Muscle layer of colon (tissue), 2 donors: ENCODE data around the gene S100A16.
"Not testable (repeated sequence)": the region's sequence is repeated elsewhere in the genome, so short reads cannot be mapped to it uniquely, and the experiment has no call there.

Source experiments
- H3K27ac ChIP-seq: one replicate; pipeline ENCODE4 v1.7.0; 2013; ENCODE audit warnings: low read depth, mild to moderate bottlenecking, low read length, moderate library complexity
- H3K27me3 ChIP-seq, 2 donors: one replicate each; pipeline ENCODE4 v1.7.0; 2013; ENCODE audit warnings: low read length in 2 of 2, mild to moderate bottlenecking in 2 of 2; ENCODE audit not compliant: insufficient read depth in 2 of 2, control insufficient read depth in 1 of 2
- H3K36me3 ChIP-seq: one replicate; pipeline ENCODE4 v1.7.0; 2013; ENCODE audit warnings: mild to moderate bottlenecking, low read length; ENCODE audit not compliant: insufficient read depth
- H3K4me1 ChIP-seq: one replicate; pipeline ENCODE4 v1.7.0; 2013; ENCODE audit warnings: mild to moderate bottlenecking, low read length; ENCODE audit not compliant: insufficient read depth
- H3K4me3 ChIP-seq, 2 donors: one replicate each; pipeline ENCODE4 v1.7.0; 2013; ENCODE audit warnings: low read length in 2 of 2, low read depth in 1 of 2, mild to moderate bottlenecking in 1 of 2, moderate library complexity in 1 of 2
- H3K9ac ChIP-seq: one replicate; pipeline ENCODE4 v1.7.0; 2013; ENCODE audit warnings: low read length
- H3K9me3 ChIP-seq: one replicate; pipeline ENCODE4 v1.7.0; 2013; ENCODE audit warnings: mild to moderate bottlenecking, low read length
- donor health status: abdominal sarcoma.
- donor health status: Adenocarcinoma of cecum.

S100A16 gene

GRCh38 chr1:153582836-153583235, 30.1 kb downstream of the S100A16 start:
- not testable (repeated sequence) for H3K27me3 ChIP-seq, H3K9ac ChIP-seq, H3K36me3 ChIP-seq, H3K4me1 ChIP-seq, H3K27ac ChIP-seq, H3K4me3 ChIP-seq, H3K9me3 ChIP-seq

- H3K27ac ChIP-seq = no peak overlapping the region
- H3K4me1 ChIP-seq = no peaks in the 10 kb centered on the region
- H3K36me3 ChIP-seq = no peaks in the 10 kb centered on the region
Measured at GRCh38 chr1:153578936-153579335, 34.0 kb downstream of the S100A16 start.

GRCh38 chr1:153578490-153578889, 34.4 kb downstream of the S100A16 start:
- Histone ChIP-seq H3K27ac (no peak overlapping the region), H3K36me3 (no peaks in the 10 kb centered on the region), H3K9me3 (no peaks in the 10 kb centered on the region), H3K27me3 (no peaks in the 10 kb centered on the region), H3K4me3 (no peak overlapping the region), H3K9ac (no peak overlapping the region), H3K4me1 (no peaks in the 10 kb centered on the region)

More at GRCh38 chr1:153578936-153579335, 34.0 kb downstream of the S100A16 start:
- H3K9ac ChIP-seq = no peak overlapping the region
- no peak overlapping the region for H3K4me3 ChIP-seq
- no peaks in the 10 kb centered on the region for H3K27me3 ChIP-seq
- H3K9me3 ChIP-seq = no peaks in the 10 kb centered on the region

- Histone ChIP-seq H3K4me1 (peaks cover 5% of the 10 kb centered on the region), H3K27me3 (no peaks in the 10 kb centered on the region), H3K4me3 (no peak overlapping the region), H3K27ac (no peak overlapping the region), H3K36me3 (no peaks in the 10 kb centered on the region), H3K9ac (no peak overlapping the region), H3K9me3 (no peaks in the 10 kb centered on the region)
Measured at GRCh38 chr1:153577624-153578051, 35.3 kb downstream of the S100A16 start.

GRCh38 chr1:153577138-153577537, 35.8 kb downstream of the S100A16 start:
- Histone ChIP-seq H3K9me3 (no peaks in the 10 kb centered on the region), H3K4me3 (no peak overlapping the region), H3K27ac (no peak overlapping the region), H3K4me1 (peaks cover 5% of the 10 kb centered on the region), H3K36me3 (no peaks in the 10 kb centered on the region), H3K27me3 (no peaks in the 10 kb centered on the region), H3K9ac (no peak overlapping the region)

- H3K9me3 ChIP-seq, H3K4me3 ChIP-seq, H3K27ac ChIP-seq, H3K36me3 ChIP-seq, H3K9ac ChIP-seq, H3K27me3 ChIP-seq, H3K4me1 ChIP-seq: not testable (repeated sequence)
Measured at GRCh38 chr1:153575497-153575896, 37.4 kb downstream of the S100A16 start.

GRCh38 chr1:153575081-153575491, 37.9 kb downstream of the S100A16 start:
- not testable (repeated sequence) for H3K36me3 ChIP-seq, H3K4me1 ChIP-seq, H3K27me3 ChIP-seq, H3K9me3 ChIP-seq, H3K9ac ChIP-seq, H3K27ac ChIP-seq, H3K4me3 ChIP-seq

- Histone ChIP-seq H3K27ac (no peak overlapping the region), H3K9ac (no peak overlapping the region), H3K4me1 (peaks cover 11% of the 10 kb centered on the region)
Measured at GRCh38 chr1:153573351-153573750, 39.6 kb downstream of the S100A16 start.

GRCh38 chr1:153572569-153573015, 40.3 kb downstream of the S100A16 start:
- H3K9me3 ChIP-seq = no peaks in the 10 kb centered on the region
- no peaks in the 10 kb centered on the region for H3K27me3 ChIP-seq
- H3K9ac ChIP-seq = no peak overlapping the region
- H3K4me1 ChIP-seq = peaks cover 19% of the 10 kb centered on the region
- H3K36me3 ChIP-seq = no peaks in the 10 kb centered on the region
- H3K27ac ChIP-seq = no peak overlapping the region
- H3K4me3 ChIP-seq = no peak overlapping the region

More at GRCh38 chr1:153573351-153573750, 39.6 kb downstream of the S100A16 start:
- no peaks in the 10 kb centered on the region for H3K9me3 ChIP-seq
- H3K36me3 ChIP-seq = no peaks in the 10 kb centered on the region
- H3K4me3 ChIP-seq = no peak overlapping the region
- no peaks in the 10 kb centered on the region for H3K27me3 ChIP-seq

GRCh38 chr1:153571706-153572105, 41.2 kb downstream of the S100A16 start:
- Histone ChIP-seq H3K27ac (no peak overlapping the region), H3K4me1 (peaks cover 25% of the 10 kb centered on the region), H3K9me3 (no peaks in the 10 kb centered on the region), H3K36me3 (no peaks in the 10 kb centered on the region), H3K9ac (no peak overlapping the region), H3K4me3 (no peak overlapping the region), H3K27me3 (no peaks in the 10 kb centered on the region)

- Histone ChIP-seq H3K4me1 (peaks cover 34% of the 10 kb centered on the region), H3K9me3 (no peaks in the 10 kb centered on the region), H3K9ac (no peak overlapping the region), H3K27ac (no peak overlapping the region), H3K27me3 (no peaks in the 10 kb centered on the region), H3K4me3 (no peak overlapping the region), H3K36me3 (no peaks in the 10 kb centered on the region)
Measured at GRCh38 chr1:153570874-153571273, 42.1 kb downstream of the S100A16 start.

- Histone ChIP-seq H3K36me3 (no peaks in the 10 kb centered on the region), H3K9me3 (no peaks in the 10 kb centered on the region), H3K9ac (no peak overlapping the region), H3K27ac (no peak overlapping the region), H3K4me1 (peaks cover 41% of the 10 kb centered on the region), H3K4me3 (no peak overlapping the region), H3K27me3 (no peaks in the 10 kb centered on the region)
Measured at GRCh38 chr1:153569465-153569864, 43.5 kb downstream of the S100A16 start.
